HEK293 (cell line): ENCODE results near the gene CMTM2.

Experiments used
- AEBP2 ChIP-seq: fragments of 450-650 bp; formaldehyde crosslinking; IDR thresholded peaks from 2 replicates; pipeline ENCODE4 v1.5.1; 2016; ENCODE audit warnings: missing biosample characterization, missing genetic modification characterization, borderline replicate concordance
- BCL11B ChIP-seq: fragments of 450-650 bp; formaldehyde crosslinking; IDR thresholded peaks from 2 replicates; pipeline ENCODE4 v1.5.1; 2016; ENCODE audit warnings: low read depth, missing biosample characterization, missing genetic modification characterization
- IKZF3 ChIP-seq: fragments of 450-650 bp; IDR thresholded peaks from 2 replicates; pipeline ENCODE4 v1.5.0; 2018; ENCODE audit warnings: missing biosample characterization, mild to moderate bottlenecking, missing genetic modification characterization, moderate library complexity
- KLF8 ChIP-seq: fragments of 450-650 bp; formaldehyde crosslinking; IDR thresholded peaks from 2 replicates; pipeline ENCODE4 v1.5.1; 2016; ENCODE audit warnings: missing biosample characterization, missing genetic modification characterization
- KLF9 ChIP-seq: fragments of 450-650 bp; formaldehyde crosslinking; IDR thresholded peaks from 2 replicates; pipeline ENCODE4 v1.5.1; 2016; ENCODE audit warnings: missing biosample characterization, missing genetic modification characterization, low read depth
- OVOL3 ChIP-seq: fragments of 450-650 bp; formaldehyde crosslinking; IDR thresholded peaks from 2 replicates; pipeline ENCODE4 v1.5.1; 2016; ENCODE audit warnings: missing biosample characterization, missing genetic modification characterization
- REPIN1 ChIP-seq: fragments of 450-650 bp; formaldehyde crosslinking; IDR thresholded peaks from 2 replicates; pipeline ENCODE4 v1.5.1; 2017; ENCODE audit warnings: missing biosample characterization, missing genetic modification characterization, low read depth
- SP3 ChIP-seq: fragments of 450-650 bp; formaldehyde crosslinking; IDR thresholded peaks from 2 replicates; pipeline ENCODE4 v1.5.1; 2016; ENCODE audit warnings: missing biosample characterization, missing genetic modification characterization
- SP7 ChIP-seq: fragments of 450-650 bp; formaldehyde crosslinking; IDR thresholded peaks from 2 replicates; pipeline ENCODE4 v1.5.1; 2016; ENCODE audit warnings: missing biosample characterization, missing genetic modification characterization
- TCF7L2 ChIP-seq: IDR thresholded peaks from 2 replicates; pipeline ENCODE4 v1.6.1; 2011; ENCODE audit warnings: low read depth, mild to moderate bottlenecking, inconsistent platforms, low read length, moderate library complexity, borderline replicate concordance
- YY2 ChIP-seq: fragments of 450-650 bp; formaldehyde crosslinking; IDR thresholded peaks from 2 replicates; pipeline ENCODE4 v1.5.1; 2016; ENCODE audit warnings: missing biosample characterization, missing genetic modification characterization
- ZBTB48 ChIP-seq: fragments of 450-650 bp; formaldehyde crosslinking; IDR thresholded peaks from 2 replicates; pipeline ENCODE4 v1.5.1; 2016; ENCODE audit warnings: missing biosample characterization, missing genetic modification characterization
- ZFHX2 ChIP-seq: fragments of 450-650 bp; formaldehyde crosslinking; conservative IDR thresholded peaks from 2 replicates; pipeline ENCODE4 v1.5.1; 2016; ENCODE audit warnings: missing biosample characterization, missing genetic modification characterization
- ZIC2 ChIP-seq: fragments of 450-650 bp; formaldehyde crosslinking; IDR thresholded peaks from 2 replicates; pipeline ENCODE4 v1.5.1; 2016; ENCODE audit warnings: missing biosample characterization, missing genetic modification characterization
- ZNF121 ChIP-seq: fragments of 450-650 bp; formaldehyde crosslinking; IDR thresholded peaks from 2 replicates; pipeline ENCODE4 v1.5.1; 2016; ENCODE audit warnings: missing biosample characterization, missing genetic modification characterization
- ZNF146 ChIP-seq: fragments of 450-650 bp; formaldehyde crosslinking; IDR thresholded peaks from 2 replicates; pipeline ENCODE4 v1.5.1; 2016; ENCODE audit warnings: missing biosample characterization, missing genetic modification characterization
- ZNF202 ChIP-seq: fragments of 450-650 bp; formaldehyde crosslinking; IDR thresholded peaks from 2 replicates; pipeline ENCODE4 v1.5.1; 2016; ENCODE audit warnings: missing biosample characterization, missing genetic modification characterization, borderline replicate concordance
- ZNF266 ChIP-seq: fragments of 450-650 bp; formaldehyde crosslinking; IDR thresholded peaks from 2 replicates; pipeline ENCODE4 v1.5.1; 2016; ENCODE audit warnings: missing biosample characterization, missing genetic modification characterization, low read depth
- ZNF311 ChIP-seq: fragments of 450-650 bp; formaldehyde crosslinking; IDR thresholded peaks from 2 replicates; pipeline ENCODE4 v1.5.1; 2017; ENCODE audit warnings: missing biosample characterization, missing genetic modification characterization, borderline replicate concordance
- ZNF37A ChIP-seq: fragments of 450-650 bp; IDR thresholded peaks from 2 replicates; pipeline ENCODE4 v1.5.1; 2018; ENCODE audit warnings: missing biosample characterization, missing genetic modification characterization
- ZNF404 ChIP-seq: fragments of 450-650 bp; formaldehyde crosslinking; IDR thresholded peaks from 2 replicates; pipeline ENCODE4 v1.5.1; 2017; ENCODE audit warnings: missing biosample characterization, missing genetic modification characterization
- ZNF423 ChIP-seq: fragments of 450-650 bp; formaldehyde crosslinking; IDR thresholded peaks from 2 replicates; pipeline ENCODE4 v1.5.1; 2016; ENCODE audit warnings: missing biosample characterization, missing genetic modification characterization
- ZNF473 ChIP-seq: fragments of 450-650 bp; formaldehyde crosslinking; IDR thresholded peaks from 2 replicates; pipeline ENCODE4 v1.5.1; 2017; ENCODE audit warnings: missing biosample characterization, missing genetic modification characterization
- ZNF488 ChIP-seq: fragments of 450-650 bp; formaldehyde crosslinking; IDR thresholded peaks from 2 replicates; pipeline ENCODE4 v1.5.1; 2016; ENCODE audit warnings: missing biosample characterization, missing genetic modification characterization
- ZNF510 ChIP-seq: fragments of 450-650 bp; formaldehyde crosslinking; IDR thresholded peaks from 2 replicates; pipeline ENCODE4 v1.5.1; 2018; ENCODE audit warnings: mild to moderate bottlenecking, missing genetic modification characterization, missing biosample characterization; ENCODE audit not compliant: insufficient replicate concordance
- ZNF530 ChIP-seq: fragments of 450-650 bp; formaldehyde crosslinking; IDR thresholded peaks from 2 replicates; pipeline ENCODE4 v1.5.1; 2016; ENCODE audit warnings: low read depth, missing biosample characterization, missing genetic modification characterization
- ZNF580 ChIP-seq: fragments of 450-650 bp; formaldehyde crosslinking; IDR thresholded peaks from 2 replicates; pipeline ENCODE4 v1.5.1; 2016; ENCODE audit warnings: missing biosample characterization, missing genetic modification characterization
- ZNF596 ChIP-seq: fragments of 450-650 bp; IDR thresholded peaks from 2 replicates; pipeline ENCODE4 v1.5.0; 2018; ENCODE audit warnings: missing biosample characterization, mild to moderate bottlenecking, missing genetic modification characterization, moderate library complexity
- ZNF623 ChIP-seq: fragments of 450-650 bp; formaldehyde crosslinking; IDR thresholded peaks from 2 replicates; pipeline ENCODE4 v1.5.1; 2016; ENCODE audit warnings: missing biosample characterization, missing genetic modification characterization
- ZNF639 ChIP-seq: fragments of 450-650 bp; formaldehyde crosslinking; IDR thresholded peaks from 2 replicates; pipeline ENCODE4 v1.5.1; 2016; ENCODE audit warnings: missing biosample characterization, missing genetic modification characterization
- ZNF670 ChIP-seq: fragments of 450-650 bp; formaldehyde crosslinking; IDR thresholded peaks from 2 replicates; pipeline ENCODE4 v1.5.1; 2016; ENCODE audit warnings: missing biosample characterization, missing genetic modification characterization, low read depth
- ZNF792 ChIP-seq: fragments of 450-650 bp; formaldehyde crosslinking; IDR thresholded peaks from 2 replicates; pipeline ENCODE4 v1.5.1; 2016; ENCODE audit warnings: missing biosample characterization, missing genetic modification characterization
- ZSCAN4 ChIP-seq: fragments of 450-650 bp; formaldehyde crosslinking; IDR thresholded peaks from 2 replicates; pipeline ENCODE4 v1.5.1; 2017; ENCODE audit warnings: missing biosample characterization, missing genetic modification characterization

Gene CMTM2

GRCh38 chr16:66603537-66604375 lies 24.5 kb downstream of the CMTM2 start (continued):
- TF ChIP-seq ZSCAN4 (tag by site-specific recombination) (peak; percentile 98), SP7 (peak; percentile 89), ZNF596 (tag by site-specific recombination) (no peak), ZNF404 (tag by site-specific recombination) (no peak), ZNF623 (tag by site-specific recombination) (no peak), ZIC2 (0 out of 2 replicates have a peak, but pooled peaks have one; percentile 20), ZNF488 (no peak), ZNF121 (tag by site-specific recombination) (no peak), BCL11B (tag by site-specific recombination) (no peak), ZNF580 (tag by site-specific recombination) (peak; percentile 60; the same call in 1 of the 2 replicates), ZNF311 (tag by site-specific recombination) (no peak), AEBP2 (no peak), SP3 (tag by site-specific recombination) (peak; percentile 76; the same call in 1 of the 2 replicates), OVOL3 (tag by site-specific recombination) (0 out of 2 replicates have a peak, but pooled peaks have one; percentile 17), YY2 (tag by site-specific recombination) (peak; percentile 52; the same call in 1 of the 2 replicates), ZNF423 (tag by site-specific recombination) (0 out of 2 replicates have a peak, but pooled peaks have one; percentile 43), ZNF266 (tag by site-specific recombination) (no peak), ZNF530 (no peak), ZNF670 (no peak), ZNF202 (tag by site-specific recombination) (no peak), ZNF473 (tag by site-specific recombination) (no peak), ZNF37A (tag by site-specific recombination) (no peak), KLF9 (tag by site-specific recombination) (0 out of 2 replicates have a peak, but pooled peaks have one; percentile 42), ZNF146 (tag by site-specific recombination) (no peak), KLF8 (tag by site-specific recombination) (0 out of 2 replicates have a peak, but pooled peaks have one; percentile 22), IKZF3 (tag by site-specific recombination) (no peak), TCF7L2 (no peak), ZNF792 (tag by site-specific recombination) (peak; percentile 87), REPIN1 (tag by site-specific recombination) (peak; percentile 87; the same call in 1 of the 2 replicates), ZNF639 (no peak), ZFHX2 (tag by site-specific recombination) (peak; percentile 36; the same call in 1 of the 2 replicates), ZBTB48 (tag by site-specific recombination) (0 out of 2 replicates have a peak, but pooled peaks have one; percentile 70), ZNF510 (tag by site-specific recombination) (no peak)
